Bone marrow (tissue), 2 donors: ENCODE measurements around the gene HS6ST2.

Experiments
- DNase-seq, 2 donors: peaks; one replicate each; lab custom pipeline; 2025; lab: John Stamatoyannopoulos, UW

The HS6ST2 gene

DNA sequence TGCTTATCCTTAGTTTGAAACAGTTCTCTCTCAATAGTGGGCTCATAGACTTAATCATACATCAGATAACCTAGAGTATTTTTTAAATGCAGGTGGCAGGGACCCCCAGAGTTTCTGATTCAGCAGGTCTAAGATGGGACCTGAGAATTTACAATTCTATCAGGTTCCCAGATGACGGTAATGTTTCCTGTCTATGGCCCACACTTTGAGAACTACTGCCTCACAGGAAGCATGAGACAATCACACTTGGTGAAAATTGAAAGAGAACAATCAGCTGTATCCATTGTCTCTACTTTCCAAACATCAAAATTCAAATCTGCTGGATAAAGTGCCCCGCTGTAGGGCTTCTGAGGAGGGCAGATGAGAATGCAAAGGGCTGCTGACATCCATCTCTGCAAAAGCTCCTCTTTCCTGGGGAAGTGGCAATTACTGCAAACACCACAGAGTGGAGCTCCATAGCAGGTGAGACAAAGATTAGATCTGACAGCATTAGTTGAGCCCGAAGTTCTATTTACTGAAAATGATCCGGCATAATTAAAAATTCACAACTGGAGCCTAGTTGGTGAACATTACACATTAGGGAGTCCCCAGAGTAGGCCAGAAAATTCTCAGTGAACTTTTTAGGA, 281.8 kb downstream of the HS6ST2 start:
- no peak for DNase-seq

GRCh38 chrX:132676102-132676501, 282.3 kb downstream of the HS6ST2 start:
- no peak for DNase-seq

DNA sequence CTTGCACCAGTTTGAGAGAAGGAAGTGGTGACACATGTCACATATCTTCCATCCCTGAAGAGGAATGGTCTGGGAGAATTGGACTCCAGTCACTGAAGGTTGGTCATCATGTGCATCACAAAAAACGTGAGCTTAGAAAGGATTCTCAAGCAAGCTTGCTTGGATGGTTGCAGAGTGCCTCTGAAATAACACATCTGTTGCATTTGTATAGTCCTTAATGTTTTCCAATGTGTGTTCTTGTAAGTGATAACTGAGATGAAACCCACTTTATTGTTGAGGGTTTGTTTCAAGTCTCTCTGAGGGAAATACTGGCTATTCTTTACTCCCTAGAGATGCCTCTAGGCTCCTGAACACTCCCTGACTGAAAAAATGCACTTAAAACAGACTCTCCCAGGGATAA, 285.1 kb downstream of the HS6ST2 start:
- no peak for DNase-seq

- DNase-seq = no peak
These were observed 287.2 kb downstream of the HS6ST2 start for GRCh38 chrX:132671229-132671641.

DNA sequence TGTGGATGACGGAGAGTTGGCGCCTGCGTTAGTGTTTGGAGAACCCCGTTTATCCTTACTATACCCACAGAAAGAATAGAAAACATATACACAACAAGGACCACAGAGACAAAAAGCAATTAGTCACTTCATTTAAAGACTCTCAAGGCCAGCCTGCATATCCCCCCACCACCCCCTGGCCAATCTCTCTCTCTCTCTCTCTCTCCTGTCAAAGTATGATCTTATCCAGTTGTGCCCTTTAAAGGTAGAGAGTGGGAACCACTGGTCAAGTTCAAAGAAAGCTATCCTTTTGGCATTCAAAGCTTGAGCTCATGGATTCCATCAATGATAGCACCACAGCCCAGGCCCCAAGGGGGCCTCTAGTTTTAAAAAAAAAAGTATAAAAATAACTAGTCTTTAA, 289.3 kb downstream of the HS6ST2 start:
- no peak for DNase-seq

DNA sequence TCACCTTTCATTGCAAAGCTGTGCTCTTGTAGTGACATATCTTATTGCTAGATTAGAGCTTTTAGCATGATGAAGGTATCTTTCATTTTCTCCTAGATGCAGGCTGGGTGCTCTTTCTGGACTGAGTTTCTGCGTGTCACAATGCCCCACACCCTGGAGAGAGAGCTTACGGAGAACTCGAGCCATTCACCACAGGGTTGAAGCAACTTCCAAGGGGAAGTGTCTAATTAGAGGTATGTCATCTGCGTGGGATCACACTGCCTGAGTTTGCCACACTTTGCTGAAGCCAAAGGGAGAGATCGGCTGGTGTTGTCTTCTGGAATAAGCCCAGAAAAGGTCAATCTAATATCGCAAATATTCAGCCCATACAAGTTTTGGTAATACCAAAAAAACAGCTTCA, 290.3 kb downstream of the HS6ST2 start:
- no peak for DNase-seq

DNA sequence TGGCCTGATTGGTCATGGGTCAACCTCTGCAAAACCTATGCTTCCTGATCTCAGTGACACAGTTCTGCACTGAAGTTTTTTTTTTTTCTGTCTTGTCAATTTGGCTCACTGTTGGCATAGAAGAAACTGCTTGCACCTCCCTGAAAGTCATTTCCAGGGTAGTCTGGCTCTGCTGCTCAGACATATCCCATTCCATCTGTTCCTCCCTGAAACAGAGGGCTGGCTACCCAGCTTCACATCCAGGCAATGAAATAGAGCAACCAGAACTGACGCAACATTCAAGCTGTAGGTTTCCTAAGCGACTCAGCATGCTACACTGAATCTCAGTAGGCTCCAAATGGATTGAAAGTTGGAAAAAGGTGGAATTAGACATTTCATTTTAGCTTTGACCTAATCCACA, 292.8 kb downstream of the HS6ST2 start:
- DNase-seq = no peak

GRCh38 chrX:132664273-132664672, 294.2 kb downstream of the HS6ST2 start:
- no peak for DNase-seq

DNA sequence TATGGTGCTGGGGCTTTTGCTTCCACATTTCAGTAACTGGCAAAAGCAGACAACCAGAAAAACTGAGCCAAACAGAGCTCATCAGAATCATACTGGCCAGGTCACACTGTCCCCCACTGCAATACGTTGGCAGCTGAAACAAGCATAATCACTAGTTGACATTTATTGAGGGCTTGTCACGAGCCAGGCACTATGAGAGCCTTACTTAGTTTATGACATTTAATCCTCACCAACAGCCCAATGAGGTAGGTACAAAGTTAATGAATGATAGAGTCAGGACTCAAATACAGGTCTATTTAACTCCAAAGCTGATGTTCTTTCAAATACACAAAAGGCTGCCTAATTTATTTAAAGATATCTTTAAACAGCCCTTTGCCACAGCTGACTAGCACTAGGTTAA, 295.6 kb downstream of the HS6ST2 start:
- no peak for DNase-seq

- DNase-seq = no peak
These were observed 300.6 kb downstream of the HS6ST2 start for GRCh38 chrX:132657876-132658275.

GRCh38 chrX:132652871-132653270, 305.6 kb downstream of the HS6ST2 start:
- DNase-seq = no peak

- DNase-seq = no peak
These were observed 306.9 kb downstream of the HS6ST2 start for GRCh38 chrX:132651421-132652086.

GRCh38 chrX:132648895-132649294, 309.5 kb downstream of the HS6ST2 start:
- no peak for DNase-seq

DNA sequence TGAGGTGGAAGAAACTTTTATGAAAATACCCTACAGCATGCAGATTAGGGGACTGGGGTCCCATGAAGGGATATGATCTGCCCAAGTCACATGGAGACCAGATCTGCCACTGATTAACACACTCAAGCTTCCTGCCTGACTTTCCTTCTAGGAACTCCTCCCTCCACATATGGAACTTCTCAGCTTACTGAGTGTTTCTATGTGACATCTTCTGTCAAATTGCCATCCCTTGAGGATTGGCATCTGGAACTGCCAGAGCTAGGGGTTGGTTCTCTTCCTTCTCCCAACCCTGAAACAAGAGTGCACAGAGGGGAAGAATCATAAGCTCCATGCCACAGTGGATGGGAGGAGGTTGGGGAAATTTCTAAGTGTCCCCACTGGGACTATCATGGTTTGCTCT, 319.0 kb downstream of the HS6ST2 start:
- DNase-seq = no peak

GRCh38 chrX:132638313-132638712, 320.1 kb downstream of the HS6ST2 start:
- no peak for DNase-seq

GRCh38 chrX:132636080-132636479, 322.3 kb downstream of the HS6ST2 start:
- no peak for DNase-seq

GRCh38 chrX:132634521-132634920, 323.9 kb downstream of the HS6ST2 start:
- DNase-seq = no peak

- DNase-seq = peak in 1 of 2 donors; percentile 4
These were observed 326.7 kb downstream of the HS6ST2 start for GRCh38 chrX:132631579-132632232.

DNA sequence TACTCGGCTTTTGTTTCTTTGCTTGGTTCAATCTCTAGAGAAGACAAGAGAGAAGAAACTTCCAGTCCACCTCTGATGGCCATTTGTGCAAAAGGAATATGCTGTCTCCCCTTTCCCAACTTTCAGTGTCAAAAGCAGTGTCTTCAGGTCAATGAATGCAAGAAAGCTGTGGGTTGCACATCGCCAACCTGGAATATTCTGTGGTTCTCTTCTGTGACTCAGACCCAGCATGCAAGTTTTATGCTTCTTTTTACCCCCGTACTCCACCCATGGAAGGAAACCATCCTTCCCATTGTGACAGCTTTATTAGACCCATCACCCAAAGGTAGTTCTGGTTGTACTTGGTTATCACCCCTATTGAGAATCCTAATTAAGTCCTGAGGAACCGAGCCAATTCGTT, 334.0 kb downstream of the HS6ST2 start:
- no peak for DNase-seq

DNA sequence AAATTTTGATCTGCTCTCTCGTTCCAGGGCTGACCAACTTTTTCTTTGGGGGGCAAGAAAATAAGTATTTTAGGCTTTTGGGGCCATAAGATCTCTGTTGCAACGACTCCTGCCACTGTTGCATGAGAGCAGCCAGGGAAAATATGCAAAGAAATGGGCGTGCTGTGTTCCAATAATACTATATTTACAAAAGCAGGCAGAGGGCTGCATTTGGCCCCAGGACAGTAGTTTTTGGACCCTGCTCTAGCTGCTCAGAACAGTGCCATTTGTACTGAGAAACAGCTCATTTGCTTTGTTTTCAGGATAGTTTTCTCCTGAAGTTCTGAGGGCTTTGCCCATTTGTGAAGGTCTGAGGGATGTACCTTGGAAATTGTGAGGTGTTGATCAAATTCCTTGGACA, 334.5 kb downstream of the HS6ST2 start:
- DNase-seq = no peak

DNA sequence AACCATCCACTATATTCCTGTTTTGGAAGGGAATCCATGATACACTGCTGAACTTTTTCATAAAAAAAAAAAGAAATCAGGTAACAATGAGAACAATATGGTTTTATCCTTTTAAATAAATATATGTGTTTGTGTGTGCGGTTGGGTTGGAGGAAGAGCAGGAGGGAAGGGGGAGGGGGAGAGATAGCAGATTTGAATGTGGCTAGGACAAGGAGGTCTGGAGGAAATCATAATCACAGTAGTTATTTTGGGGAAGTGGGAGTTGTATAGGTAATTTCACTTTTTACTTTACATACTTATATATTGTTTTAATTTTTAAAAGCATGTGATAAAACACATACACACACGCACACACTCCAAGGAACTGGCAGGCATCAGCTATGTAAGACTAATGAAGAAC, 335.1 kb downstream of the HS6ST2 start:
- no peak for DNase-seq

- peak in 1 of 2 donors; percentile 40 for DNase-seq
These were observed 336.3 kb downstream of the HS6ST2 start for GRCh38 chrX:132622130-132622529.

DNA sequence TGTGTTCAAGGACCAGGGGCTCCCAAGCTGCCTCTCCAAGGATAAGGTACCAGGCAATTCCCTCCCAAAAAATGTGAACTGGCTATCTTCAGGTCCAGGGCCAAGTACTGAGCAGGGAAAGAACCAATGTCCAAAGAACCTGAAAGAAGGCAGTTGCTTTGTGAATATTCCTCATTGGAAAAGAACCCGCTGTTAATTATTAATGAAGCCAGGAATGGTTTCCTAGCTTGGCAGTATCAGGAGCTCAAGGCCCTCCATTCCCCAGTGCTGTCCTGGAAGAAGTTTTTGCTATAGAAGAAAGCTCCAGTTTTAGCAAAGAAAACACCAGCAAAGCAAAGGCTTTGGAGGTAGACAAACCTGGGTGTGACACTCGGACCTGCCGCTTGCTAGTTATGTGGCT, 339.6 kb downstream of the HS6ST2 start:
- no peak for DNase-seq
